ENCODE data around the gene MRPL51. TPM values are rescaled to one million over a fixed set of nuclear protein-coding genes. Genes with fewer than 3 reads are reported as not detected.

The MRPL51 gene
- total RNA-seq, 2 experiments from 2014 or later, result 152 to 338 TPM

- TF ChIP-seq EZH2phosphoT487 (IDR thresholded peaks at IDR 0.05; ENCODE audit: borderline replicate concordance, low read depth, low read length) (no peak), CTCF (conservative IDR thresholded peaks at IDR 0.05; ENCODE audit: low read length) (no peak)
- peaks cover 22% of the 10 kb centered on the region for H3K79me2 ChIP-seq (ENCODE audit: insufficient read depth, low read depth, low read length)
- H4K20me1 ChIP-seq (ENCODE audit: insufficient read depth, low read length), result peaks cover 11% of the 10 kb centered on the region; the same call in 1 of the 2 replicates
- no peak overlapping the region for H3K4me3 ChIP-seq (ENCODE audit: low read depth, low read length, poor library complexity, severe bottlenecking)
- DNase-seq (ENCODE audit: low spot score), result peak; percentile 19
- no peaks in the 10 kb centered on the region for H3K9me3 ChIP-seq (ENCODE audit: low read length)
- no peak overlapping the region for H2AFZ ChIP-seq (ENCODE audit: low read length)
- H3K36me3 ChIP-seq (ENCODE audit: insufficient read depth, low read length), result peaks cover 79% of the 10 kb centered on the region
- peaks cover 56% of the 10 kb centered on the region for H3K4me1 ChIP-seq (ENCODE audit: insufficient read depth, low read length, poor library complexity, severe bottlenecking)
- peak overlapping the region; percentile 95 for H3K27ac ChIP-seq (ENCODE audit: low read depth, low read length, poor library complexity, severe bottlenecking)
- POLR2A ChIA-PET, result interaction anchor here (0.6 to 1.7 kb wide), 5 partner anchors 9 to 115 kb away, joined by 3 to 6 read pairs (median 4); partner anchors contain the start of gene CD27
- TSS peak; percentile 72 for BruUV-seq (replicated peaks)
- intact Hi-C loops (cut with micrococcal nuclease; ENCODE audit: unreplicated experiment), result no loop called here
- peak overlapping the region; percentile 93 for H3K4me2 ChIP-seq (ENCODE audit: low read length)
- CTCF ChIA-PET (ENCODE audit: unreplicated experiment), result interaction anchor here (1.1 to 1.4 kb wide), 3 partner anchors 10 to 24 kb away, joined by 3 to 5 read pairs (median 4); no protein-coding TSS in a partner anchor
- no peaks in the 10 kb centered on the region for H3K9me2 ChIP-seq (ENCODE audit: insufficient read depth, low read length)
Observed at GRCh38 chr12:6539707-6540134, 46.7 kb upstream of the MRPL51 start.

- intact Hi-C loops (cut with micrococcal nuclease; ENCODE audit: unreplicated experiment), result no loop called here
- POLR2A ChIA-PET, result interaction anchor here (0.6 to 1.7 kb wide), 5 partner anchors 8 to 114 kb away, joined by 3 to 6 read pairs (median 4); partner anchors contain the start of gene CD27
Observed at GRCh38 chr12:6539314-6539682, 46.2 kb upstream of the MRPL51 start.

More at GRCh38 chr12:6539314-6539682, 46.2 kb upstream of the MRPL51 start:
- Histone ChIP-seq H3K27ac (ENCODE audit: low read depth, low read length, poor library complexity, severe bottlenecking) (peak overlapping the region; percentile 95), H3K4me2 (ENCODE audit: low read length) (peak overlapping the region; percentile 93), H3K4me3 (ENCODE audit: low read depth, low read length, poor library complexity, severe bottlenecking) (no peak overlapping the region), H3K9me2 (ENCODE audit: insufficient read depth, low read length) (no peaks in the 10 kb centered on the region), H3K36me3 (ENCODE audit: insufficient read depth, low read length) (peaks cover 79% of the 10 kb centered on the region), H3K9me3 (ENCODE audit: low read length) (no peaks in the 10 kb centered on the region), H3K4me1 (ENCODE audit: insufficient read depth, low read length, poor library complexity, severe bottlenecking) (peaks cover 56% of the 10 kb centered on the region), H4K20me1 (ENCODE audit: insufficient read depth, low read length) (peaks cover 11% of the 10 kb centered on the region; the same call in 1 of the 2 replicates), H2AFZ (ENCODE audit: low read length) (no peak overlapping the region), H3K79me2 (ENCODE audit: insufficient read depth, low read depth, low read length) (peaks cover 26% of the 10 kb centered on the region)
- CTCF ChIA-PET (ENCODE audit: unreplicated experiment), result interaction anchor here (0.6 to 1.4 kb wide), 3 partner anchors 10 to 19 kb away, joined by 3 to 4 read pairs (median 3); no protein-coding TSS in a partner anchor
- TF ChIP-seq CTCF (conservative IDR thresholded peaks at IDR 0.05; ENCODE audit: low read length), result no peak
- TF ChIP-seq EZH2phosphoT487 (IDR thresholded peaks at IDR 0.05; ENCODE audit: borderline replicate concordance, low read depth, low read length), result no peak
- BruUV-seq (replicated peaks), result no TSS peak
- DNase-seq (ENCODE audit: low spot score), result no peak

Data from OCI-LY7 (cell line).